Stimulated activated CD4-positive, alpha-beta T cell treated with anti-CD3 and anti-CD28 coated beads, Interleukin-2, amount 100 ng/mL, for 4 hours (primary cell): ENCODE measurements around the gene ZFP90.
A peak's percentile ranks its signal among the peaks of the same experiment; 100 is the strongest.

ENCODE experiments used
- DNase-seq: peaks from one replicate; pipeline ENCODE4 v3.0.0-alpha.2; 2020; ENCODE audit warnings: low read depth

Gene ZFP90

GRCh38 chr16:68590201-68590994 lies 51.3 kb downstream of the ZFP90 start:
- peak; percentile 28 for DNase-seq

- no peak for DNase-seq
Observed at GRCh38 chr16:68592466-68593337, 53.6 kb downstream of the ZFP90 start.

GRCh38 chr16:68596266-68596665 lies 57.2 kb downstream of the ZFP90 start:
- DNase-seq: no peak

DNA sequence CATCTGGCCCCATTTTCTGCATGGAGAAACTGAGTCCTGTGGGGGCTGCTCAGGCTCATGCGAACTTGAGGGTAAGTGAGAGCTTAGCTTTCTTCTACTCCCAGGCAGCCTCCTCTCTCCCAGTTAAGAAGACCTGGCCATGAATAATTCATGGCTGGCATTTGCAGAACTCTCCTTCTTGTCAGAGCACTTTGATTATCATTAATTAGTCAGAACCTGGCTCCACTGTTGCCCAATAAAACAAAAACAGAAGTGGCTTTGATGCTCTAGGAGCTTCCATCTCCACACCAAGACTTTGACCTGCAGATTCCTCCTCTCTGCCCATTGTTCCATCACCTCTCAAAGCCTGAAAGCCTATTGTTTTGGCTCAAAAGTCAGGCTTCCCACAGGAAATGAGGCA lies 60.5 kb downstream of the ZFP90 start:
- no peak for DNase-seq

DNA sequence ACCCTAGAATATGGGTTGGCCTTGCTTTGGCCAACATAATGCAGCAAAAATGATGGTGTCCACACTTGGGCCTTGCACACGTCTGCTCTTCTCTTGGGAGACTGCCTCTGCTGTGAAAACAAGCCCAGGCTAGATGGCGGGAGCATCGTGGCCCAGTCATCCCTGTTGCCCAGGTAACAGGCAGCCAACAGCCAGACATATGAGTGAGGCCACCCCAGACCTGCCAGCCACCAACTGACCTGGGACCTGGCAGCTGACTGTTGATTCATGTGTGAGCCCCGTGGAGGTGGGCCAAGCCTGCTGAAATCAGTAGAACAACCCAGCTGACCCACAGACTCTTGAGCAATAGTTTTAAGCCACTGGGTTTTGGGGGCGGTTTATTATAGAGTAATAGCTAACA lies 66.7 kb downstream of the ZFP90 start:
- DNase-seq: no peak

GRCh38 chr16:68607443-68607842 lies 68.4 kb downstream of the ZFP90 start:
- no peak for DNase-seq

DNA sequence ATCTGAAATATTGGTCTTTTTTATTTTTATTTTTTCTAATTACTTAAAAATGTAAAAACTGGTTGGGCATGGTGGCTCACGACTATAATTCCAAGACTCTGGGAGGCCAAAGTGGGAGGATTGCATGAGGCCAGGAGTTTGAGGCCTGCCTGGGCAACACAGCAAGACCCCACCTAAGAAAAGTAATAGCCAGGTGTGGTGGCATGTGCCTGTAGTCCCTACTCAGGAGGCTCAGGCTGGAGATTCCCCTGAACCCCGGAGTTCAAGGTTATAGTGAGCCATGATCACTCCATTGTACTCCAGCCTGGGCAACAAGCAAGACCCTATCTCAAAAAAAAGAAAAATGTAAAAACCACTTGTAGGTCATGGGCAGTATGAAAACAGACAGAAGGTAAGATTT lies 69.2 kb downstream of the ZFP90 start:
- no peak for DNase-seq

DNA sequence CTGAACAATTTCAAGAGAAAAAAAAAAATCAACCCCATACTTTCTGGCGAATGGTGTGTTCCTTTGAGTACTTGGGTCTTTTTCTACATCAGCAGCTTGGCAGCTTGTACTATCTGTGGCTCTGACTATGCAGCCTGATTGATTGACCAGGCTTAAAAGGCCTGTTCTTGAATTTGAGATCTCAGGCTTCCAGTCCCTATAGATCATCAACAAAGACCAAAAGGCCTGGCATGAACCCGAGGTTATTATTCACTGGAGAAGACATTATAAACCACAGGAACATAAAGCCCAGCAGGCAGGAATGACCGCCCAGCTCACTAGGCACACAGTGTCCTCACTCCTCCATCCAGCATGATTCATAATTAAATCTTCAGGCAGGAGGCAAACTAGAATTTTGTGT lies 73.9 kb downstream of the ZFP90 start:
- DNase-seq: no peak

- DNase-seq: no peak
Observed at GRCh38 chr16:68617734-68618133, 78.6 kb downstream of the ZFP90 start.
